ENCODE results near the gene CCBE1. TPM values are rescaled to one million over a fixed set of nuclear protein-coding genes. Genes with fewer than 3 reads are reported as not detected.

CCBE1 gene
- polyA plus RNA-seq, 1 donor from 2014 or later: 0.19 TPM

- TF ChIP-seq CTCF (IDR thresholded peaks at IDR 0.05; ENCODE audit: poor library complexity, severe bottlenecking): no peak
- TF ChIP-seq EP300 (conservative IDR thresholded peaks at IDR 0.05; ENCODE audit: poor library complexity, severe bottlenecking): no peak
- no peak for TF ChIP-seq RAD21 (conservative IDR thresholded peaks at IDR 0.05)
- no peak for TF ChIP-seq EZH2 (IDR thresholded peaks at IDR 0.05; ENCODE audit: borderline replicate concordance, insufficient read depth, low read length, poor library complexity, severe bottlenecking)
- TF ChIP-seq POLR2AphosphoS5 (IDR thresholded peaks at IDR 0.05): no peak
- TF ChIP-seq SMC3 (conservative IDR thresholded peaks at IDR 0.05; ENCODE audit: poor library complexity): no peak
- TF ChIP-seq MXI1 (conservative IDR thresholded peaks at IDR 0.05; ENCODE audit: poor library complexity, severe bottlenecking): no peak
- no peak for TF ChIP-seq REST (IDR thresholded peaks at IDR 0.05; ENCODE audit: borderline replicate concordance)
- no peak for TF ChIP-seq TAF1 (IDR thresholded peaks at IDR 0.05; ENCODE audit: low read depth)
- no peaks in the 10 kb centered on the region for H3F3A ChIP-seq (ENCODE audit: insufficient read depth, low read length, poor library complexity, severe bottlenecking)
- H2AFZ ChIP-seq (ENCODE audit: low read depth, low read length): no peak overlapping the region
- H3K36me3 ChIP-seq (ENCODE audit: insufficient read depth, low read length): no peaks in the 10 kb centered on the region
- no peaks in the 10 kb centered on the region for H4K20me1 ChIP-seq (ENCODE audit: insufficient read depth)
- no peak overlapping the region for H3K27ac ChIP-seq (ENCODE audit: low read length)
- H3K4me2 ChIP-seq (ENCODE audit: low read length): no peak overlapping the region
- H3K4me3 ChIP-seq (ENCODE audit: low read length): no peak overlapping the region
- peaks cover 4% of the 10 kb centered on the region for H3K9me3 ChIP-seq (ENCODE audit: low read length)
- H3K79me2 ChIP-seq (replicated peaks; ENCODE audit: insufficient read depth, low read length): no peaks in the 10 kb centered on the region
- no peaks in the 10 kb centered on the region for H3K27me3 ChIP-seq (ENCODE audit: insufficient read depth, low read depth, low read length)
- H3K9ac ChIP-seq (ENCODE audit: low read length): no peak overlapping the region
- H3K9me2 ChIP-seq (ENCODE audit: insufficient read depth, low read length): no peaks in the 10 kb centered on the region
Measured at GRCh38 chr18:59498506-59499086, 198.6 kb downstream of the CCBE1 start.

- TF ChIP-seq REST (IDR thresholded peaks at IDR 0.05; ENCODE audit: borderline replicate concordance): no peak
- no peak for TF ChIP-seq MXI1 (conservative IDR thresholded peaks at IDR 0.05; ENCODE audit: poor library complexity, severe bottlenecking)
- TF ChIP-seq RAD21 (conservative IDR thresholded peaks at IDR 0.05): no peak
- TF ChIP-seq SMC3 (conservative IDR thresholded peaks at IDR 0.05; ENCODE audit: poor library complexity): no peak
- no peak for TF ChIP-seq EP300 (conservative IDR thresholded peaks at IDR 0.05; ENCODE audit: poor library complexity, severe bottlenecking)
- no peak for TF ChIP-seq EZH2 (IDR thresholded peaks at IDR 0.05; ENCODE audit: borderline replicate concordance, insufficient read depth, low read length, poor library complexity, severe bottlenecking)
- no peak for TF ChIP-seq POLR2AphosphoS5 (IDR thresholded peaks at IDR 0.05)
- TF ChIP-seq TAF1 (IDR thresholded peaks at IDR 0.05; ENCODE audit: low read depth): no peak
- no peak for TF ChIP-seq CTCF (IDR thresholded peaks at IDR 0.05; ENCODE audit: poor library complexity, severe bottlenecking)
- Histone ChIP-seq H2AFZ (ENCODE audit: low read depth, low read length) (no peak overlapping the region), H3K9me2 (ENCODE audit: insufficient read depth, low read length) (no peaks in the 10 kb centered on the region), H3K27me3 (ENCODE audit: insufficient read depth, low read depth, low read length) (no peaks in the 10 kb centered on the region), H3K4me3 (ENCODE audit: low read length) (no peak overlapping the region), H3K36me3 (ENCODE audit: insufficient read depth, low read length) (no peaks in the 10 kb centered on the region), H3K27ac (ENCODE audit: low read length) (no peak overlapping the region), H3F3A (ENCODE audit: insufficient read depth, low read length, poor library complexity, severe bottlenecking) (no peaks in the 10 kb centered on the region), H3K9me3 (ENCODE audit: low read length) (no peaks in the 10 kb centered on the region), H3K79me2 (replicated peaks; ENCODE audit: insufficient read depth, low read length) (no peaks in the 10 kb centered on the region), H4K20me1 (ENCODE audit: insufficient read depth) (no peaks in the 10 kb centered on the region), H3K9ac (ENCODE audit: low read length) (no peak overlapping the region), H3K4me2 (ENCODE audit: low read length) (no peak overlapping the region)
Measured at GRCh38 chr18:59492756-59493421, 204.3 kb downstream of the CCBE1 start.
